ENCODE data around the gene FASN.

DNA sequence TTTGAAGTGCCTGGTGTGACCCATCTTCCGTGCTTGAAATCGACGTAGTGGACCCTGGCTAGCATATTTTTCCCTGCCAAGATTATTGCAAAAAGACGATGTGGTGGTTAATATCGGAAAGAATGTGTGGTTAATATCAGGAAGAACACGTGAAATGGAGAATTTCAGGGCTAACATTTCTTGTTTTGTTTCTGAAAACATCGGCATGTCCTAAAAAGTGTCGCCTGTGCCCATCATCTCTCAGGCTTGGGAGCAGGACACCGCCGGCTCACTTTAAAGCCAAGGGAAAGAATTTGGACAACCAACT lies 60.2 kb downstream of the FASN start:
- TF ChIP-seq, protein P1, sequence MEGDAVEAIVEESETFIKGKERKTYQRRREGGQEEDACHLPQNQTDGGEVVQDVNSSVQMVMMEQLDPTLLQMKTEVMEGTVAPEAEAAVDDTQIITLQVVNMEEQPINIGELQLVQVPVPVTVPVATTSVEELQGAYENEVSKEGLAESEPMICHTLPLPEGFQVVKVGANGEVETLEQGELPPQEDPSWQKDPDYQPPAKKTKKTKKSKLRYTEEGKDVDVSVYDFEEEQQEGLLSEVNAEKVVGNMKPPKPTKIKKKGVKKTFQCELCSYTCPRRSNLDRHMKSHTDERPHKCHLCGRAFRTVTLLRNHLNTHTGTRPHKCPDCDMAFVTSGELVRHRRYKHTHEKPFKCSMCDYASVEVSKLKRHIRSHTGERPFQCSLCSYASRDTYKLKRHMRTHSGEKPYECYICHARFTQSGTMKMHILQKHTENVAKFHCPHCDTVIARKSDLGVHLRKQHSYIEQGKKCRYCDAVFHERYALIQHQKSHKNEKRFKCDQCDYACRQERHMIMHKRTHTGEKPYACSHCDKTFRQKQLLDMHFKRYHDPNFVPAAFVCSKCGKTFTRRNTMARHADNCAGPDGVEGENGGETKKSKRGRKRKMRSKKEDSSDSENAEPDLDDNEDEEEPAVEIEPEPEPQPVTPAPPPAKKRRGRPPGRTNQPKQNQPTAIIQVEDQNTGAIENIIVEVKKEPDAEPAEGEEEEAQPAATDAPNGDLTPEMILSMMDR (conservative IDR thresholded peaks at IDR 0.05; ENCODE audit: low read length): no peak
- no peak for TF ChIP-seq EZH2phosphoT487 (IDR thresholded peaks at IDR 0.05; ENCODE audit: borderline replicate concordance, low read depth, low read length)
